22Rv1 (cell line): ENCODE results near the gene SDK1.

Experiments used
- H3K27ac ChIP-seq: fragments of 450-650 bp; 2 replicates; pipeline ENCODE4 v1.5.1; 2017
- CTCF ChIP-seq: fragments of 450-650 bp; IDR thresholded peaks from 2 replicates; pipeline ENCODE4 v1.5.1; 2017; ENCODE audit warnings: mild to moderate bottlenecking
- ZFX ChIP-seq: fragments of 450-650 bp; IDR thresholded peaks from 2 replicates; pipeline ENCODE4 v1.6.1; 2017; ENCODE audit warnings: antibody characterized with exemption, borderline replicate concordance

Gene SDK1

GRCh38 chr7:3469641-3470040 lies 168.6 kb downstream of the SDK1 start:
- H3K27ac ChIP-seq = no peak overlapping the region
- TF ChIP-seq CTCF = no peak
- TF ChIP-seq ZFX = no peak

- H3K27ac ChIP-seq = no peak overlapping the region
- TF ChIP-seq ZFX (no peak), CTCF (no peak)
Measured at GRCh38 chr7:3480197-3480596, 179.1 kb downstream of the SDK1 start.

GRCh38 chr7:3481435-3481834 lies 180.4 kb downstream of the SDK1 start:
- TF ChIP-seq CTCF (no peak), ZFX (no peak)
- H3K27ac ChIP-seq = no peak overlapping the region

GRCh38 chr7:3482147-3482921 lies 181.3 kb downstream of the SDK1 start:
- H3K27ac ChIP-seq = no peak overlapping the region
- TF ChIP-seq CTCF (peak; percentile 83), ZFX (no peak)

GRCh38 chr7:3486841-3487240 lies 185.8 kb downstream of the SDK1 start:
- TF ChIP-seq ZFX = no peak
- no peak for TF ChIP-seq CTCF
- H3K27ac ChIP-seq = no peak overlapping the region

- TF ChIP-seq ZFX (no peak), CTCF (no peak)
- H3K27ac ChIP-seq = no peak overlapping the region
Measured at GRCh38 chr7:3488829-3489228, 187.8 kb downstream of the SDK1 start.

GRCh38 chr7:3493499-3493898 lies 192.4 kb downstream of the SDK1 start:
- TF ChIP-seq ZFX = no peak
- no peak for TF ChIP-seq CTCF
- no peak overlapping the region for H3K27ac ChIP-seq
